Inflammatory macrophage treated with lipopolysaccharide for 1 hour (primary cell): Measurements from ENCODE around the gene CCDC7.
"Not testable (repeated sequence)": the region's sequence is repeated elsewhere in the genome, so short reads cannot be mapped to it uniquely, and the experiment has no call there.

Source experiments
- DNase-seq, 2 donors: peaks; one replicate each; pipeline ENCODE4 v3.0.0-alpha.2; 2020 to 2022

CCDC7 gene

GRCh38 chr10:32738958-32739357 lies 293.0 kb downstream of the CCDC7 start:
- DNase-seq, result no peak

GRCh38 chr10:32744321-32744720 lies 298.4 kb downstream of the CCDC7 start:
- no peak for DNase-seq

GRCh38 chr10:32746869-32747268 lies 300.9 kb downstream of the CCDC7 start:
- no peak for DNase-seq

- no peak for DNase-seq
These were observed 305.6 kb downstream of the CCDC7 start for GRCh38 chr10:32751582-32751981.

- not testable (repeated sequence) for DNase-seq
These were observed 309.0 kb downstream of the CCDC7 start for GRCh38 chr10:32754900-32755299.

GRCh38 chr10:32771217-32771616 lies 325.3 kb downstream of the CCDC7 start:
- no peak for DNase-seq

GRCh38 chr10:32773105-32773504 lies 327.2 kb downstream of the CCDC7 start:
- no peak for DNase-seq

- no peak for DNase-seq
These were observed 341.0 kb downstream of the CCDC7 start for GRCh38 chr10:32786968-32787367.

- no peak for DNase-seq
These were observed 341.8 kb downstream of the CCDC7 start for GRCh38 chr10:32787690-32788284.

- DNase-seq, result no peak
These were observed 342.4 kb downstream of the CCDC7 start for GRCh38 chr10:32788359-32788758.

GRCh38 chr10:32790483-32790882 lies 344.5 kb downstream of the CCDC7 start:
- no peak for DNase-seq

GRCh38 chr10:32793033-32793432 lies 347.1 kb downstream of the CCDC7 start:
- DNase-seq, result no peak

- peak; percentile 9 to 40 for DNase-seq
These were observed 349.8 kb downstream of the CCDC7 start for GRCh38 chr10:32795598-32796183.

GRCh38 chr10:32797393-32797792 lies 351.5 kb downstream of the CCDC7 start:
- DNase-seq, result not testable (repeated sequence)

GRCh38 chr10:32846974-32847373 lies 401.0 kb downstream of the CCDC7 start:
- no peak for DNase-seq

- no peak for DNase-seq
These were observed 405.4 kb downstream of the CCDC7 start for GRCh38 chr10:32851301-32851700.

GRCh38 chr10:32854435-32854834 lies 408.5 kb downstream of the CCDC7 start:
- no peak for DNase-seq

GRCh38 chr10:32865170-32865569 lies 419.2 kb downstream of the CCDC7 start:
- DNase-seq, result no peak

GRCh38 chr10:32877915-32878314 lies 432.0 kb downstream of the CCDC7 start:
- DNase-seq, result no peak

- DNase-seq, result no peak
These were observed 432.7 kb downstream of the CCDC7 start for GRCh38 chr10:32878646-32879045.

GRCh38 chr10:32882076-32882475 lies 436.1 kb downstream of the CCDC7 start:
- no peak for DNase-seq

GRCh38 chr10:32887481-32887880 lies 441.5 kb downstream of the CCDC7 start:
- DNase-seq, result no peak

- no peak for DNase-seq
These were observed 442.4 kb downstream of the CCDC7 start for GRCh38 chr10:32888161-32888927.

GRCh38 chr10:32889631-32890212 lies 443.8 kb downstream of the CCDC7 start:
- no peak for DNase-seq
